ENCODE data around the gene KRT1.

KRT1 gene

GRCh38 chr12:52660934-52661499 is 19.2 kb downstream of the KRT1 start:
- DNase-seq (ENCODE audit: low spot score), result no peak

GRCh38 chr12:52659951-52660350 is 20.3 kb downstream of the KRT1 start:
- DNase-seq (ENCODE audit: low spot score), result no peak

DNA sequence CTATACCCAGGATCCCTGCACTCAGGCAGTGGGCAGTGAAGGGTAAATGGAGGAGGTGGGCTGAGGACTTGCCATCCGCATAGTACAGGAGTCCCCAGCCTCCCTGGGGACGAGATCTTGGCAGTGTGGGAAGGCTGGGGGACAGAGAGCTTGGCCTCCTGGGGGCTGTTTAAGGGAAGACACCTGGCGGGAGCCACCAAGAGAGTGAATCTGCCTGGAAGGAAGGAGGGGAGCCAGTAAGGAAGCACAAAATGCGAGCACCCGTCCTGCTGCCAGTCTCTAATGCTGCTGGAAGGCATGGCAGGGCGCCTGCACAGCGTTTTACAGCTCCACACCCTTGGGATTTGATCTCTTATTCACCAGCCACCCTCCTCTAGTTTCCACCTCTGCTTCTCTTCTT is 20.8 kb downstream of the KRT1 start:
- DNase-seq (ENCODE audit: low spot score), result no peak

- no peak for DNase-seq (ENCODE audit: low spot score)
Observed at GRCh38 chr12:52658196-52658595, 22.0 kb downstream of the KRT1 start.

- DNase-seq (ENCODE audit: low spot score), result no peak
Observed at GRCh38 chr12:52657250-52657902, 22.8 kb downstream of the KRT1 start.

GRCh38 chr12:52656616-52657015 is 23.6 kb downstream of the KRT1 start:
- no peak for DNase-seq (ENCODE audit: low spot score)

- DNase-seq (ENCODE audit: low spot score), result no peak
Observed at GRCh38 chr12:52655720-52656124, 24.5 kb downstream of the KRT1 start.

DNA sequence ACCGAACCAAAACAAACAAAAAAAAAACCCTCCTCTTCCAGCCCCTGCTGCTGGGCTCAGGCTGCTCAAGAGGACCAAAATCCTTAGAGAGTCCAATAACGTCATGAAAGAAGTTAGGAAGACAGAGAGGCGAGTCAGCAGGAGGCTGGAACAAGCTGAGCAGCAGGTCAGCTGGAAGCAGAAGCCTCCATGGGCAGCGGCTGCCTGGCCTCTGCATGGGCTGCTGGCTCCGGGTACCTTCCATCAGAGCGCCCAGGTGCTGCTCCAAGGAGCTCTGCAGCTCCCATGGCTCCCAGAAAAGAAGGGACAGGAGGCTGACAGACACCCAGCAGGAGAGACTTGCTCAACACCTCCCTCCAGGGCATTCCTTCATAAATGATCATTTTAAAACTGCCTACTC is 25.0 kb downstream of the KRT1 start:
- DNase-seq (ENCODE audit: low spot score), result no peak

DNA sequence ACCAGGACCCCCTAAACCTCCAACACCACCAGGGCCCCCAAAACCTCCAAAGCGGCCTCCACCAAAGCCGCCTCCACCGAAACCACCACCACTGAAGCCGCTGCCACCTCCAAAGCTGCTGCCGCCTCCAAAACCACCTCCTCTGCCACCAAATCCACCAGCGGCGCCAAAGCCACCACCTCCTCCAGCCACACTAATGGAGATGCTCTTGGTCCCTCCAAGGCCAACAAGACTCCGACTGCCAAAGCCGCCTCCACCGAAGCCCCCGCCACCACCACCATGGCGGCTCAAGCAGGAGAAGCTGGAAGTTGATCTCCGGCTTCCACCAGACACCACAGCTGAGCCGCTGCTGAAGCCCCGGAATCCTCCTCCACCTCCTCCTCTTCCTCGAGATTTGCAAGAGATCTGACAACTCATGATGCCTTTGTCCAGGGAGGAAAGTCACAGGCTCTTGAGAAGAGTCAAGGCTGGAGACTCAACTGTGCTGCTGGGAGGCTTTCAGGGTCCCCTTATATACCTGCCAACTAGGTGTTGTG is 28.4 kb downstream of the KRT1 start, which contains the start of gene KRT2:
KRT2 (minus strand) TSS at position 486 of the 536 bp plus-strand sequence; CDS start at position 417, 69 bp downstream.
- DNase-seq (ENCODE audit: low spot score), result no peak

- no peak for DNase-seq (ENCODE audit: low spot score)
Observed at GRCh38 chr12:52650520-52651081, 29.6 kb downstream of the KRT1 start.

- no peak for DNase-seq (ENCODE audit: low spot score)
Observed at GRCh38 chr12:52649066-52649465, 31.1 kb downstream of the KRT1 start.

- DNase-seq (ENCODE audit: low spot score), result no peak
Observed at GRCh38 chr12:52648012-52648550, 32.1 kb downstream of the KRT1 start.

DNA sequence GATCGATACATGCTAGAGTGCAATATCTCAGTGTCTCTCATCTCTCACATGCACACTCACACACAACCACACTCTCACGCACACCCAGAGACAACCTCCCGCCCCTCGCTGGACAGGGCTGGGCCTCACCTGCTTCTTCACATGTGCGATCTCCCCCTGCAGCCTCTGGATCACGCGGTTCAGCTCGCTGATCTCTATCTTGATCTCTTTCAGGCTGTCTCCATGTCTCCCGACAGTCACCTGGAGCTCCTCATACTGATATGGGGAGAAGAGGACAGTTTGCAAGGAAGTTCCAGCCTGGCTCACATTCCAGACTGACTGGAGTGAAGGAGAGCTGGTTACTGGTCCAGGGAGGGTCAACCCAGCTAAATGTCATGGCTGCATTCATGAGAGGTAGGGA is 32.6 kb downstream of the KRT1 start:
- DNase-seq (ENCODE audit: low spot score), result no peak

- DNase-seq (ENCODE audit: low spot score), result no peak
Observed at GRCh38 chr12:52646613-52647012, 33.6 kb downstream of the KRT1 start.

- no peak for DNase-seq (ENCODE audit: low spot score)
Observed at GRCh38 chr12:52645982-52646381, 34.2 kb downstream of the KRT1 start.

GRCh38 chr12:52645120-52645761 is 35.0 kb downstream of the KRT1 start:
- DNase-seq (ENCODE audit: low spot score), result no peak

DNA sequence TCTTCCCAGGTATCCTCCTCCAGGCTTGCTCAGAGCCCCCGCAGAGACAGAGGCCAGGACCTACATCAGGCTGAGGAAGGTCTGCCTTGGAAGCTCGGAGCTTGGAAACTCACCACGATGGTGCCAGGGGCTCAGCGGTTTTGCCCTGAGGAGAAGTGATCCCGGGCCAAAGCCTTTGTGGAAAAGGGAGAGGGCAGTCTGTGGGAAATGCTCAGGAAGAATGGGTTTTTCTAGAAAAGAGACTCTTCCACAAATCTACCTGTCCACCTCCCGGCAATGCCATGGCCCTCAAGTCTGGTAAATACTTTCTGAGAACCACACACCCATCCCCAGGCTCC is 36.2 kb downstream of the KRT1 start:
- DNase-seq (ENCODE audit: low spot score), result no peak

GRCh38 chr12:52643233-52644077 is 36.8 kb downstream of the KRT1 start:
- no peak for DNase-seq (ENCODE audit: low spot score)

DNA sequence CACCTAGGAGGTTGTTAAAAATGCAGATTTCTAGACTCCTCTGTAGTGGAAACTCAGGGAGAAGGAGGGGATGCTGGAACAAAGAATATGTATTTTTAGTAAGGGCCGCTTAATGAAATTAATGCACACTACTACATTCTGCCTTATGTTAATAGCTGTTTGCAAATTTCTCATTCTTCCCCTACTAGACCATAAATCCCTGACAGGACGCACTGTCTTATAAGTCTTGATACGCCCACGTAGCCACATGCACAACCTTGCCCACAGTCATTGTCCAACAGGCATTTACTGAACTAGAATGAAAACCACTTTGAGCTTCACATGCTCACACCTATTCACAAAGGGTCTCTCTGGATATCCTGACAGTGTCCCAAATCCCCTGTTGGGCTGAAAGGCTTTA is 38.7 kb downstream of the KRT1 start:
- no peak for DNase-seq (ENCODE audit: low spot score)

DNA sequence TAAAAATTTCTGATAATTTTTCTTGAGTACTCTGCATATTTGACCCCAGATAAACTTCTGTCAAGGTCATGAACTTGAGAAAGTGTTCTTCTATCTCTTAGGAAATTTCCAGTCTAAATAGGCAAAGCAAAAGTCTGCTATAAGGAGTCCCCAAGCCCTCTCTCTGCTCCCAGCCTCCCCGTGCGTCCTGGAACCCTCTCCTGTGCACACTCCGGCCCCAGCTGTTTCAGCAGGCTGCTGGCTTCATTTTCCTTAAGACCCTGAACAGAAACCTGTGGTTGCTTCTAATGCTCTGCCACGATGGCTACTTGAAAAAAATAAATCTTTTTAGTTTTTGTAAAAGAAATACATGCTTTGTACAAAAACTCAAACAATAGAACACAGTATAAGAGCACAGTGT is 42.9 kb downstream of the KRT1 start:
- DNase-seq (ENCODE audit: low spot score), result no peak

- DNase-seq (ENCODE audit: low spot score), result no peak
Observed at GRCh38 chr12:52636592-52637258, 43.5 kb downstream of the KRT1 start.

Measured in Ammon's horn (tissue), 1 donor.